GM21360 (cell line): ENCODE data around the gene TBX15.
"Not testable (repeated sequence)": the region's sequence is repeated elsewhere in the genome, so short reads cannot be mapped to it uniquely, and the experiment has no call there.

Source experiments
- ATAC-seq: cut with Tn5 transposase; IDR thresholded peaks from one replicate; pipeline ENCODE4 v1.9.1; 2021; ENCODE audit warnings: mild to moderate bottlenecking, moderate library complexity; ENCODE audit not compliant: unreplicated experiment

Gene TBX15

GRCh38 chr1:118928739-118929554 lies 59.2 kb downstream of the TBX15 start:
- no peak for ATAC-seq

- ATAC-seq, result no peak
Observed at GRCh38 chr1:118927427-118928187, 60.5 kb downstream of the TBX15 start.

- no peak for ATAC-seq
Observed at GRCh38 chr1:118926261-118926660, 61.9 kb downstream of the TBX15 start.

GRCh38 chr1:118925651-118926050 lies 62.5 kb downstream of the TBX15 start:
- no peak for ATAC-seq

- ATAC-seq, result no peak
Observed at GRCh38 chr1:118923319-118923718, 64.8 kb downstream of the TBX15 start.

GRCh38 chr1:118921994-118922393 lies 66.1 kb downstream of the TBX15 start:
- ATAC-seq, result no peak

- ATAC-seq, result no peak
Observed at GRCh38 chr1:118920124-118920717, 67.9 kb downstream of the TBX15 start.

GRCh38 chr1:118918940-118919259 lies 69.2 kb downstream of the TBX15 start:
- no peak for ATAC-seq

GRCh38 chr1:118918230-118918939 lies 69.8 kb downstream of the TBX15 start:
- ATAC-seq, result peak; percentile 75

GRCh38 chr1:118916346-118916745 lies 71.8 kb downstream of the TBX15 start:
- not testable (repeated sequence) for ATAC-seq

- ATAC-seq, result no peak
Observed at GRCh38 chr1:118914379-118915161, 73.6 kb downstream of the TBX15 start.

- ATAC-seq, result no peak
Observed at GRCh38 chr1:118913818-118914217, 74.3 kb downstream of the TBX15 start.

GRCh38 chr1:118912574-118912973 lies 75.6 kb downstream of the TBX15 start:
- no peak for ATAC-seq

- ATAC-seq, result no peak
Observed at GRCh38 chr1:118911571-118911970, 76.6 kb downstream of the TBX15 start.

- ATAC-seq, result no peak
Observed at GRCh38 chr1:118907466-118907865, 80.7 kb downstream of the TBX15 start.

GRCh38 chr1:118905671-118906070 lies 82.5 kb downstream of the TBX15 start:
- no peak for ATAC-seq

- no peak for ATAC-seq
Observed at GRCh38 chr1:118905196-118905595, 82.9 kb downstream of the TBX15 start.

- no peak for ATAC-seq
Observed at GRCh38 chr1:118902711-118903191, 85.4 kb downstream of the TBX15 start.

GRCh38 chr1:118902299-118902698 lies 85.8 kb downstream of the TBX15 start:
- ATAC-seq, result no peak
